ENCODE measurements around the gene ASB1.

ASB1 gene

DNA sequence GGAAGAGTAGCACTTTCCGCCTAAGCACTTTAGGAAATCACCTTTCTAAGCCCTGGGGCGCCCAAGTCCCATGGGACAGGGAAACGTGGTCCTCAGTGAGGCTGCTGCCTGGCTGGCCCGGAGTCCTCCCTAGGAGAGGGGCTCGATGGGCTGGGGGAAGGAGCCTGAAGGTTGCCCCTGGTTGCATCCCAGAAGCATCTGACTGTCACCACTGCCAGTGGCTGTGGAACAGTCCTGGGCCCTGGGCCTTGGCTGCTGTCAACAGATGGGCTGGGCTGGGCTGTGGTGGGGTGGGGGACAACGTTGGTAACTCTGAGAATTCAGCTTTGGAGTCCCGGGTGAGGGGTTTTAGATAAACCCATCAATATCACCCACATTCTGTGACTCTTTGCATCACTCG lies 22.5 kb downstream of the ASB1 start:
- in situ Hi-C loops (cut with MboI; ENCODE audit: low sequenced_read_pairs, unreplicated experiment), result no loop called here
- TF ChIP-seq, protein P1, sequence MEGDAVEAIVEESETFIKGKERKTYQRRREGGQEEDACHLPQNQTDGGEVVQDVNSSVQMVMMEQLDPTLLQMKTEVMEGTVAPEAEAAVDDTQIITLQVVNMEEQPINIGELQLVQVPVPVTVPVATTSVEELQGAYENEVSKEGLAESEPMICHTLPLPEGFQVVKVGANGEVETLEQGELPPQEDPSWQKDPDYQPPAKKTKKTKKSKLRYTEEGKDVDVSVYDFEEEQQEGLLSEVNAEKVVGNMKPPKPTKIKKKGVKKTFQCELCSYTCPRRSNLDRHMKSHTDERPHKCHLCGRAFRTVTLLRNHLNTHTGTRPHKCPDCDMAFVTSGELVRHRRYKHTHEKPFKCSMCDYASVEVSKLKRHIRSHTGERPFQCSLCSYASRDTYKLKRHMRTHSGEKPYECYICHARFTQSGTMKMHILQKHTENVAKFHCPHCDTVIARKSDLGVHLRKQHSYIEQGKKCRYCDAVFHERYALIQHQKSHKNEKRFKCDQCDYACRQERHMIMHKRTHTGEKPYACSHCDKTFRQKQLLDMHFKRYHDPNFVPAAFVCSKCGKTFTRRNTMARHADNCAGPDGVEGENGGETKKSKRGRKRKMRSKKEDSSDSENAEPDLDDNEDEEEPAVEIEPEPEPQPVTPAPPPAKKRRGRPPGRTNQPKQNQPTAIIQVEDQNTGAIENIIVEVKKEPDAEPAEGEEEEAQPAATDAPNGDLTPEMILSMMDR (IDR thresholded peaks at IDR 0.05; ENCODE audit: borderline replicate concordance, control extremely low read depth, extremely low read depth, insufficient read depth, missing control alignments), result no peak
- DNase-seq (ENCODE audit: low spot score), result no peak

DNA sequence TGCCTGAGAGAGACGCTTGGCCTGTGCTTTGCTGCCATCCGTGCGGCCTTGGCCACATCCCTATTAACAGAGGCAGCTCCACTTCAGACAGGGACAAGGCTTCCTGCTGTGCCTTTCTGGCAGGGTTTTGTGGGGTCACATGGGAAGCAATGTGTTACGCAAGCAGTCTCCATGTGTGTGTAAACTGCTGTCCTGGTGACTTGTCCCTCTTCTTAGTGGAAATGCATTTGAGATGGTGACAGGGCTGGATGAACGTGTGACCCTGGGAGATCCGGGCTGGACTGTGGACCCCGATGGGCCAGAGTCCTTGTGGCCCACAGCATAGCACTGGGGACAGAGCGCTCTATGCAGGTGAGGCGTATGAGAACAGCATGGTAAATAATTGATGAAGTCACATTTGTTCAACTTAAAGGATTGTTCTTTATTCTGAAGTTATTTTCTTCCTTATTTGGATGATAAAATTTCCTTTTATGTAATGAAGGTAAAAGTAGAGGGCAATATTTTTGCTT lies 23.2 kb downstream of the ASB1 start:
- in situ Hi-C loops (cut with MboI; ENCODE audit: low sequenced_read_pairs, unreplicated experiment), result no loop called here
- no peak for DNase-seq (ENCODE audit: low spot score)
- TF ChIP-seq, protein P1 (IDR thresholded peaks at IDR 0.05; ENCODE audit: borderline replicate concordance, control extremely low read depth, extremely low read depth, insufficient read depth, missing control alignments), result no peak

DNA sequence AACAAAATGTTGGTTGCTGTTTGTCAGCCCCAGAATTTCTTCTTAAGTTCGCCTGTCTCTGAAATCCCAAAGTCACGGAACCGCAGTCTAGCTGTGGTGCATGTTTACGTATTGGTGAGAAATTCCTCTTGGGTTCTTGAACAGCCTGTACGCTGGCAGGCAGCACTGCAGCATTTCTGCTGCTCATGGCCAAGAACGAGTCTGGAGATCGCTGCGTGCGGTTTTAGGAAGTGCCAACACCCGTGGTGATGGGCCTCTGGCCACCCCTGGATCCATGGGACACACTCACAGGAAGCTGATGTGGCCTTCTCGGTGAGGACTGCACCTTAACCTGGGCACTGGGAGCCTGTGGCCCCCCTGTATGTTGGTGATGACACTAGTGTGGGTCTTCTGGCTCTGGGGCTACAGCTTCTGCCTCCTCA lies 23.7 kb downstream of the ASB1 start:
- in situ Hi-C loops (cut with MboI; ENCODE audit: low sequenced_read_pairs, unreplicated experiment), result no loop called here
- TF ChIP-seq, protein P1 (IDR thresholded peaks at IDR 0.05; ENCODE audit: borderline replicate concordance, control extremely low read depth, extremely low read depth, insufficient read depth, missing control alignments), result no peak

DNA sequence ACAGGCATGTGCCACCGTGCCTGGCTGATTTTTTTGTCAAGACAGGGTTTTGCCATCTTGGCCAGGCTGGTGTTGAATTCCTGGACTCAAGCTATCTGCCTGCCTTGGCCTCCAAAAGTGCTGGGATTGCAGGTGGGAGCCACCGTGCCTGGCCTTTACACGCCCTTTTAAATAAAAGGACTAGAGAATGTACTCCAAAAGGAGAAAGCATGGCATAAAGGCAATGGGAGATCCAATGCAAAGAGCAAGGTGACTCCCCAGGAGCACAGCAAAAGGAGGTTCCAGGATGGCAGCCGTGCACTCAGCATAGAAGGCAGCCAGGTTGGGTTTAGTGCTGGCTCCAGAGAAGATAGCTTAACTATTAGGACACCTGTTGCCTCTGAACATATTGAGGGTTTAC lies 27.1 kb downstream of the ASB1 start:
- in situ Hi-C loops (cut with MboI; ENCODE audit: low sequenced_read_pairs, unreplicated experiment), result no loop called here
- DNase-seq (ENCODE audit: low spot score), result no peak
- TF ChIP-seq, protein P1 (IDR thresholded peaks at IDR 0.05; ENCODE audit: borderline replicate concordance, control extremely low read depth, extremely low read depth, insufficient read depth, missing control alignments), result no peak

More for the DNA sequence above, 23.7 kb downstream of the ASB1 start:
- no peak for DNase-seq (ENCODE audit: low spot score)

DNA sequence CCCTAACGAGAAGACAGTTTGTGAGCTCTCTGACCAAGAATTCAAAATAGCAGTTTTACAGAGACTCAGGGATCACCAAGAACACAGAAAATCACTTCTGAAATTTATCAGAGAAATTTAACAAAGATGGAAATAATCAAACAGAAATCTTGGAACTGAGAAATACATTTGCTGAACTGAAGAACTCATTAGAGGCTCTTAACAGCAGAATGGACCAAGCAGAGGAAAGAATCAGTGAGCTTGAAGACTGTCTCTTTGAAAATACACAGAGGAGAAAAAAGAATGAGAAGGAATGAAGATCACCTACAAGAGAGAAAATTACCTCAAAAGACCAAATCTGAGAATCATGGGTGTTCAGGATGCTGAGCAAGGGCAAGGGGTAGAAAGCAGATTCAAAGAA lies 29.7 kb downstream of the ASB1 start:
- TF ChIP-seq, protein P1 (IDR thresholded peaks at IDR 0.05; ENCODE audit: borderline replicate concordance, control extremely low read depth, extremely low read depth, insufficient read depth, missing control alignments), result no peak
- in situ Hi-C loops (cut with MboI; ENCODE audit: low sequenced_read_pairs, unreplicated experiment), result no loop called here
- no peak for DNase-seq (ENCODE audit: low spot score)

DNA sequence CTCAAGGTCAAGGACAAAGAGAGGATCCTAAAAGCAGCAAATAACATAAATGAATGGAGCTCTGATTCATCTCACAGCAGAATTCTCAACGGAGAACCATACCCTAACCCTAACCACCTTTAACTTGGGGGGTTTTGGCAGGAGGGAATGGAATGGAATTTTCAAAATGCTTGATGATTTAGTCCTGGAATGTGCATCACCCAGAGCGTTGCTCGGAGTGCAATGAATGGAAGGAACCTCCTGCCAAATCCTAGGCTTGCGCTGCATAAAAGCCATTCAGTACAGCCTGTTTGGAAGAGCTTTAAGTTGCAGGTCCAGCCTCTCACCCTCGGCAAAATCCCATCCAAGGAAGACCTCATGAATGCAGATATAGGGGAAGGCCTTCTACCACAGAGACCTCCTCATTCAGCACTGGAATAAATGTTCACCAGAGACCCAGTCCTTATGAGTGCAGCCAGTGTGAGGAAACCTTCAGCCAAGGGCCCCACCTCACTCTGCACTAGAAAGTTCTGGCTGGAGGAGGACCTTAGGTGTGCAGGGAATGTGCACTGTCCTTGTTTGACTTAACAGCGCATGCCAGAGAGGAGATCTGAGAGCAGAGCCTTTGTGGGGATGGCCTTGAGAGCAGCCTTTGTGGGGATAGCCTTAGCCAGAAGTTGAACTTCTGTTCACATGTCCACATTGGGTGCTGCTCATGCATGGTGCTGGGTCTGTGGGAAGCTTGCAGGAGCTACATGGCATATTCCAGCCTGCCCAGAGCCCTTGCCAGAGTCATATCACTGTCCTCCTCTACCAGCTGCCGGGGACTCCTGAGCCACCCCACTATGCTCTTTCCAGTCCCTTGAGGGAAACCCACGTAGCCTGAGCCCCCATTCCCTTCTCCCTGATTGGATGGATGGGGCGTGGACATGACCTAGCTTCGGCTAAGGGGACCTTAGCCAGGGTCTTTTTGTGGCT lies 30.5 kb downstream of the ASB1 start:
- in situ Hi-C loops (cut with MboI; ENCODE audit: low sequenced_read_pairs, unreplicated experiment), result no loop called here
- TF ChIP-seq, protein P1 (IDR thresholded peaks at IDR 0.05; ENCODE audit: borderline replicate concordance, control extremely low read depth, extremely low read depth, insufficient read depth, missing control alignments), result no peak
- DNase-seq (ENCODE audit: low spot score), result no peak

Measured in GM13976 (cell line).